ENCODE measurements around the gene ADH5.
"Not testable (repeated sequence)": the region's sequence is repeated elsewhere in the genome, so short reads cannot be mapped to it uniquely, and the experiment has no call there.

ADH5 gene

GRCh38 chr4:99028187-99028586, 60.4 kb downstream of the ADH5 start:
- no peak for DNase-seq

- no peak for DNase-seq
These were observed 61.3 kb downstream of the ADH5 start for GRCh38 chr4:99027304-99027703.

GRCh38 chr4:99025506-99025905, 63.1 kb downstream of the ADH5 start:
- no peak for DNase-seq

- no peak for DNase-seq
These were observed 63.9 kb downstream of the ADH5 start for GRCh38 chr4:99024481-99025275.

- DNase-seq: not testable (repeated sequence)
These were observed 64.8 kb downstream of the ADH5 start for GRCh38 chr4:99023800-99024251.

- no peak for DNase-seq
These were observed 66.0 kb downstream of the ADH5 start for GRCh38 chr4:99022566-99022965.

- DNase-seq: no peak
These were observed 67.2 kb downstream of the ADH5 start for GRCh38 chr4:99021386-99021785.
